ENCODE results near the gene HK1. TPM values are rescaled to one million over a fixed set of nuclear protein-coding genes. Genes with fewer than 3 reads are reported as not detected.

HK1 gene
- total and polyA plus RNA-seq, 2 of the 4 experiments (the other 2 are of a cell fraction): 53.7 to 90.5 TPM

- Histone ChIP-seq H3K9me3 (ENCODE audit: control insufficient read depth, insufficient read depth, low read length) (no peaks in the 10 kb centered on the region), H3K18ac (ENCODE audit: low read depth, low read length) (no peak overlapping the region), H3K27me3 (ENCODE audit: control insufficient read depth, insufficient read depth, low read length) (no peaks in the 10 kb centered on the region), H3K4me1 (ENCODE audit: control insufficient read depth, insufficient read depth, low read length) (peaks cover 12% of the 10 kb centered on the region), H3K36me3 (ENCODE audit: control insufficient read depth, insufficient read depth, low read length) (peaks cover 13% of the 10 kb centered on the region), H3K27ac (ENCODE audit: insufficient read depth, low read length) (no peak overlapping the region), H2AK9ac (replicated peaks; ENCODE audit: low read depth, low read length, poor library complexity) (no peak overlapping the region), H2BK20ac (ENCODE audit: low read depth, low read length) (no peak overlapping the region), H2BK15ac (ENCODE audit: low read depth, low read length) (no peak overlapping the region), H3K23ac (ENCODE audit: low read depth, low read length) (no peak overlapping the region), H3K4me2 (ENCODE audit: low read depth, low read length) (no peak overlapping the region), H2BK120ac (ENCODE audit: low read depth, low read length) (no peak overlapping the region), H2BK5ac (ENCODE audit: low read depth, low read length, poor library complexity, severe bottlenecking) (no peak overlapping the region), H3K56ac (ENCODE audit: extremely low read depth, insufficient read depth, low read length) (no peak overlapping the region), H4K91ac (ENCODE audit: insufficient read depth, low read depth, low read length) (no peak overlapping the region), H3K9me1 (ENCODE audit: insufficient read depth, low read length) (peaks cover 19% of the 10 kb centered on the region), H2AK5ac (ENCODE audit: low read depth, low read length) (no peak overlapping the region), H3K4ac (ENCODE audit: low read depth, low read length) (no peak overlapping the region), H4K5ac (ENCODE audit: low read depth, low read length) (no peak overlapping the region), H3K14ac (replicated peaks; ENCODE audit: low read depth, low read length) (no peak overlapping the region), H2AFZ (replicated peaks; ENCODE audit: low read length, poor library complexity) (no peak overlapping the region), H4K20me1 (ENCODE audit: insufficient read depth, low read length) (peaks cover 9% of the 10 kb centered on the region; the same call in 1 of the 2 replicates), H4K8ac (ENCODE audit: low read depth in 2 of 2, low read length in 2 of 2) (no peak overlapping the region), H3K4me3 (ENCODE audit: insufficient read depth, low read depth, low read length) (no peak overlapping the region), H3K79me1 (ENCODE audit: low read depth in 1 of 2, low read length in 2 of 2) (0 out of 4 replicates have a peak, but pooled peaks cover 0 to 3% of the 10 kb centered on the region in 2 experiments), H3K9ac (ENCODE audit: low read depth, low read length) (no peak overlapping the region)
- dilution Hi-C loops (cut with HindIII; ENCODE audit: low sequenced_read_pairs, unreplicated experiment): no loop called here
- intact Hi-C loops (cut with micrococcal nuclease): no loop called here
- ChIA-PET CTCF (interaction anchor here (0.6 kb wide), 2 partner anchors 23 to 27 kb away, joined by 3 to 4 read pairs; no protein-coding TSS in a partner anchor), POLR2A (ENCODE audit: unreplicated experiment) (no interaction called here)
- in situ Hi-C loops (cut with MboI; ENCODE audit: low sequenced_read_pairs): no loop called here
- peak; percentile 15 for DNase-seq
- no TSS peak for BruUV-seq (replicated peaks)
- ATAC-seq (ENCODE audit: low read depth): no peak
- TF ChIP-seq RAD21 (IDR thresholded peaks at IDR 0.05; ENCODE audit: low read length) (no peak), USF2 (IDR thresholded peaks at IDR 0.05; ENCODE audit: low read depth, low read length) (no peak), MXI1 (IDR thresholded peaks at IDR 0.05; ENCODE audit: borderline replicate concordance, low read depth, low read length) (no peak)
- 29% methylated on average over 1 of the region's 4 CpGs; no CpG with 5 or more reads in 1 of the 2 experiments for WGBS, 2 experiments (ENCODE audit: extremely low coverage in 2 of 2, insufficient read length in 1 of 2)
Observed at GRCh38 chr10:69405221-69405620, 126.9 kb downstream of the HK1 start.
